ENCODE data around the gene SPDEF.

The SPDEF gene

GRCh38 chr6:34555328-34555727 lies 801 bp downstream of the SPDEF start:
- no peaks in the 10 kb centered on the region; the same call in 1 of the 2 replicates for H3K36me3 ChIP-seq
- no peaks in the 10 kb centered on the region for H3K27me3 ChIP-seq (ENCODE audit: insufficient read depth, low read depth, severe bottlenecking)
- H3K9me3 ChIP-seq (ENCODE audit: severe bottlenecking), result peaks cover 12% of the 10 kb centered on the region
- H3K4me3 ChIP-seq (ENCODE audit: low read depth, low read length), result no peak overlapping the region
- TF ChIP-seq CTCF (IDR thresholded peaks at IDR 0.05; ENCODE audit: low read depth, low read length), result no peak
- DNase-seq, result no peak
- H3K27ac ChIP-seq, result no peak overlapping the region

- H3K4me3 ChIP-seq (ENCODE audit: low read depth, low read length), result no peak overlapping the region
Measured at GRCh38 chr6:34555007-34555322, 1.2 kb downstream of the SPDEF start.

GRCh38 chr6:34554291-34555006 lies 1.7 kb downstream of the SPDEF start:
- Histone ChIP-seq H3K27ac (no peak overlapping the region), H3K27me3 (ENCODE audit: insufficient read depth, low read depth, severe bottlenecking) (no peaks in the 10 kb centered on the region), H3K4me3 (ENCODE audit: low read depth, low read length) (no peak overlapping the region), H3K9me3 (ENCODE audit: severe bottlenecking) (peaks cover 12% of the 10 kb centered on the region), H3K36me3 (no peaks in the 10 kb centered on the region; the same call in 1 of the 2 replicates)
- no peak for TF ChIP-seq CTCF (IDR thresholded peaks at IDR 0.05; ENCODE audit: low read depth, low read length)
- no peak for DNase-seq

More at GRCh38 chr6:34555007-34555322, 1.2 kb downstream of the SPDEF start:
- no peak for TF ChIP-seq CTCF (IDR thresholded peaks at IDR 0.05; ENCODE audit: low read depth, low read length)
- no peak for DNase-seq
- Histone ChIP-seq H3K9me3 (ENCODE audit: severe bottlenecking) (peaks cover 12% of the 10 kb centered on the region), H3K27ac (no peak overlapping the region), H3K27me3 (ENCODE audit: insufficient read depth, low read depth, severe bottlenecking) (no peaks in the 10 kb centered on the region), H3K36me3 (no peaks in the 10 kb centered on the region; the same call in 1 of the 2 replicates)

- no peak for TF ChIP-seq CTCF (IDR thresholded peaks at IDR 0.05; ENCODE audit: low read depth, low read length)
- no peaks in the 10 kb centered on the region; the same call in 1 of the 2 replicates for H3K36me3 ChIP-seq
- no peak for DNase-seq
Measured at GRCh38 chr6:34553750-34554149, 2.4 kb downstream of the SPDEF start.

GRCh38 chr6:34553146-34553545 lies 3.0 kb downstream of the SPDEF start:
- TF ChIP-seq CTCF (IDR thresholded peaks at IDR 0.05; ENCODE audit: low read depth, low read length), result no peak
- H3K27me3 ChIP-seq (ENCODE audit: insufficient read depth, low read depth, severe bottlenecking), result no peaks in the 10 kb centered on the region
- no peak overlapping the region for H3K4me3 ChIP-seq (ENCODE audit: low read depth, low read length)
- no peak for DNase-seq
- H3K36me3 ChIP-seq, result no peaks in the 10 kb centered on the region; the same call in 1 of the 2 replicates
- peaks cover 7% of the 10 kb centered on the region for H3K9me3 ChIP-seq (ENCODE audit: severe bottlenecking)
- no peak overlapping the region for H3K27ac ChIP-seq

More at GRCh38 chr6:34553750-34554149, 2.4 kb downstream of the SPDEF start:
- no peak overlapping the region for H3K4me3 ChIP-seq (ENCODE audit: low read depth, low read length)
- no peak overlapping the region for H3K27ac ChIP-seq
- H3K27me3 ChIP-seq (ENCODE audit: insufficient read depth, low read depth, severe bottlenecking), result no peaks in the 10 kb centered on the region
- H3K9me3 ChIP-seq (ENCODE audit: severe bottlenecking), result peaks cover 12% of the 10 kb centered on the region

GRCh38 chr6:34552620-34553019 lies 3.5 kb downstream of the SPDEF start:
- H3K9me3 ChIP-seq (ENCODE audit: severe bottlenecking), result peaks cover 1% of the 10 kb centered on the region
- H3K27ac ChIP-seq, result no peak overlapping the region
- DNase-seq, result no peak
- no peaks in the 10 kb centered on the region for H3K27me3 ChIP-seq (ENCODE audit: insufficient read depth, low read depth, severe bottlenecking)
- no peak for TF ChIP-seq CTCF (IDR thresholded peaks at IDR 0.05; ENCODE audit: low read depth, low read length)
- H3K36me3 ChIP-seq, result no peaks in the 10 kb centered on the region; the same call in 1 of the 2 replicates
- no peak overlapping the region for H3K4me3 ChIP-seq (ENCODE audit: low read depth, low read length)

Measured in WERI-Rb-1 (cell line).